OCI-LY1 (cell line): Measurements from ENCODE around the gene NOCT.

Experiments used
- H2AFZ ChIP-seq: fragments of 200-600 bp; sonication (generic), shearing (Covaris generic); 2 replicates; pipeline ENCODE4 v1.6.0; 2014; ENCODE audit warnings: antibody characterized with exemption, mild to moderate bottlenecking, low read length
- H3F3A ChIP-seq: fragments of 200-600 bp; sonication (generic), shearing (Covaris generic); 2 replicates; pipeline ENCODE4 v1.6.0; 2014; ENCODE audit warnings: mild to moderate bottlenecking, antibody characterized with exemption, low read length, moderate library complexity; ENCODE audit not compliant: insufficient read depth
- H3K27ac ChIP-seq: fragments of 200-600 bp; sonication (generic); 2 replicates; pipeline ENCODE4 v1.5.1; 2014; ENCODE audit warnings: low read length, mixed run types, mild to moderate bottlenecking, low read depth; ENCODE audit not compliant: poor library complexity, severe bottlenecking
- H3K27me3 ChIP-seq: fragments of 200-600 bp; sonication (generic); 2 replicates; pipeline ENCODE4 v1.6.0; 2014; ENCODE audit warnings: antibody characterized with exemption, mild to moderate bottlenecking, low read length, moderate library complexity; ENCODE audit not compliant: insufficient read depth
- H3K36me3 ChIP-seq: fragments of 200-600 bp; sonication (generic); 2 replicates; pipeline ENCODE4 v1.6.1; 2014; ENCODE audit warnings: mild to moderate bottlenecking, antibody characterized with exemption, low read length, moderate library complexity, mixed read lengths; ENCODE audit not compliant: insufficient read depth
- H3K4me1 ChIP-seq: fragments of 200-600 bp; sonication (generic); 2 replicates; pipeline ENCODE4 v1.5.1; 2014; ENCODE audit warnings: mild to moderate bottlenecking, low read length, moderate library complexity; ENCODE audit not compliant: insufficient read depth, severe bottlenecking
- H3K4me2 ChIP-seq: fragments of 200-600 bp; sonication (generic), shearing (Covaris generic); 2 replicates; pipeline ENCODE4 v1.6.1; 2014; ENCODE audit warnings: low read length
- H3K4me3 ChIP-seq: fragments of 200-600 bp; sonication (generic); 2 replicates; pipeline ENCODE4 v1.5.1; 2014; ENCODE audit warnings: low read length, low read depth, mild to moderate bottlenecking, mixed read lengths; ENCODE audit not compliant: poor library complexity, severe bottlenecking
- H3K79me2 ChIP-seq: fragments of 200-600 bp; shearing (Covaris generic); 2 replicates; pipeline ENCODE4 v1.6.1; 2016; ENCODE audit warnings: mixed run types, low read length, mixed read lengths; ENCODE audit not compliant: insufficient read depth
- H3K9ac ChIP-seq: fragments of 200-600 bp; sonication (generic), shearing (Covaris generic); 2 replicates; pipeline ENCODE4 v1.6.1; 2014; ENCODE audit warnings: mild to moderate bottlenecking, low read length, mixed read lengths
- H3K9me2 ChIP-seq: fragments of 200-600 bp; sonication (generic), shearing (Covaris generic); 2 replicates; pipeline ENCODE4 v1.6.1; 2014; ENCODE audit warnings: low read depth, mild to moderate bottlenecking, low read length, mixed read lengths
- H3K9me3 ChIP-seq: fragments of 200-600 bp; shearing (Covaris generic); 2 replicates; pipeline ENCODE4 v1.6.1; 2014; ENCODE audit warnings: low read length, mixed read lengths
- H4K20me1 ChIP-seq: fragments of 200-600 bp; sonication (generic), shearing (Covaris generic); 2 replicates; pipeline ENCODE4 v1.6.0; 2016; ENCODE audit warnings: mild to moderate bottlenecking, low read length; ENCODE audit not compliant: insufficient read depth
- EZH2 ChIP-seq: fragments of 200-600 bp; sonication (generic), shearing (Covaris generic); IDR thresholded peaks from 2 replicates; pipeline ENCODE4 v1.8.0; 2017; ENCODE audit warnings: borderline replicate concordance, mixed run types, mild to moderate bottlenecking, antibody characterized with exemption, low read length, moderate library complexity, mixed read lengths
- TF ChIP-seq, protein P1 (sequence below): fragments of 200-600 bp; sonication (generic), shearing (Covaris generic); IDR thresholded peaks from 2 replicates; pipeline ENCODE4 v1.5.1; 2017; ENCODE audit warnings: mild to moderate bottlenecking, antibody characterized with exemption, low read length, moderate library complexity, mixed read lengths

Gene NOCT

DNA sequence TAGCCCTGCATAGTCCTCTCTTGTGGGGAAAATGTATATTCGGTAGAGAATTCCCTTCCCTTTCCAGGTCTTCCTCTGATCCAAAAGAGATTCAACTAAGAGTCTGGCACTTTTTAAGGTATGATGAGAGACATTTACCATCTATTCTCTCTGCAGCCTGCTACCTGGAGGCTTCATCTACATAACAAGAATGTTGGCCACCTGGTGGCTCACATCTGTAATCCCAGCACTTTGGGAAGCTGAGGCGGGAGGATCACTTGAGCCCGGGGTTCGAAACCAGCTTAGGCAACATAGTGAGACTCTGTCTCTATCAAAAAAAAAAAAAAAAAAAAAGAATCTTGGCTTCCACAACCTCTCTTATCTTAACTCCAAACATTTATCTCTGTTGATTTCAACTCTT, 40.4 kb upstream of the NOCT start:
- H3K4me1 ChIP-seq = peaks cover 14% of the 10 kb centered on the region

DNA sequence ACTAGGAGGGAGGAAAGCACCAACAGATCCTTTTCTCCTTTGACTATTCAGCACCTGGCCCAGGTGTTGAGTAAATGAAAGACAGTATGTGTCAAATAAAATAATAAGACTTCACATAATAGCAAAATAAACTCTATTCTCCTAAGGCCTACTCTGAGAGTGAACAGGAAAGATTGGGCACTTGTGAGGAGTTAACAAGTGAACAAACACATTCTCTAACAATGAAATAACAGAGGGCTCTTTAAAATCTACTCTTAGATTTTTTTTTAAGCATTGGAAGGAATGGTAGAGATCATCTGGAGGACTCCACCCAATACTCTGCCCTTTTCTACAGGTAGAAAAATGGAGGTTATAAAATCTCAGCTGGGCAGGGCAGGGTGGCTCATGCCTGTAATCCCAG, 39.1 kb upstream of the NOCT start:
- Histone ChIP-seq H3K27ac (no peak overlapping the region), H3K4me2 (no peak overlapping the region), H3K9ac (no peak overlapping the region), H4K20me1 (no peaks in the 10 kb centered on the region), H2AFZ (no peak overlapping the region), H3K36me3 (no peaks in the 10 kb centered on the region), H3F3A (no peaks in the 10 kb centered on the region), H3K79me2 (no peaks in the 10 kb centered on the region), H3K9me3 (no peaks in the 10 kb centered on the region), H3K4me1 (peaks cover 14% of the 10 kb centered on the region), H3K4me3 (no peak overlapping the region), H3K27me3 (no peaks in the 10 kb centered on the region), H3K9me2 (no peaks in the 10 kb centered on the region)
- TF ChIP-seq, protein P1, sequence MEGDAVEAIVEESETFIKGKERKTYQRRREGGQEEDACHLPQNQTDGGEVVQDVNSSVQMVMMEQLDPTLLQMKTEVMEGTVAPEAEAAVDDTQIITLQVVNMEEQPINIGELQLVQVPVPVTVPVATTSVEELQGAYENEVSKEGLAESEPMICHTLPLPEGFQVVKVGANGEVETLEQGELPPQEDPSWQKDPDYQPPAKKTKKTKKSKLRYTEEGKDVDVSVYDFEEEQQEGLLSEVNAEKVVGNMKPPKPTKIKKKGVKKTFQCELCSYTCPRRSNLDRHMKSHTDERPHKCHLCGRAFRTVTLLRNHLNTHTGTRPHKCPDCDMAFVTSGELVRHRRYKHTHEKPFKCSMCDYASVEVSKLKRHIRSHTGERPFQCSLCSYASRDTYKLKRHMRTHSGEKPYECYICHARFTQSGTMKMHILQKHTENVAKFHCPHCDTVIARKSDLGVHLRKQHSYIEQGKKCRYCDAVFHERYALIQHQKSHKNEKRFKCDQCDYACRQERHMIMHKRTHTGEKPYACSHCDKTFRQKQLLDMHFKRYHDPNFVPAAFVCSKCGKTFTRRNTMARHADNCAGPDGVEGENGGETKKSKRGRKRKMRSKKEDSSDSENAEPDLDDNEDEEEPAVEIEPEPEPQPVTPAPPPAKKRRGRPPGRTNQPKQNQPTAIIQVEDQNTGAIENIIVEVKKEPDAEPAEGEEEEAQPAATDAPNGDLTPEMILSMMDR = no peak
- TF ChIP-seq EZH2 = no peak

More for the DNA sequence above, 40.4 kb upstream of the NOCT start:
- H3K9ac ChIP-seq = no peak overlapping the region
- H3K4me2 ChIP-seq = no peak overlapping the region
- no peaks in the 10 kb centered on the region for H3K9me3 ChIP-seq
- H3K36me3 ChIP-seq = no peaks in the 10 kb centered on the region
- H3K4me3 ChIP-seq = no peak overlapping the region
- H3K27me3 ChIP-seq = no peaks in the 10 kb centered on the region
- H4K20me1 ChIP-seq = no peaks in the 10 kb centered on the region
- H3K9me2 ChIP-seq = no peaks in the 10 kb centered on the region
- TF ChIP-seq, protein P1 = no peak
- TF ChIP-seq EZH2 = no peak
- no peak overlapping the region for H3K27ac ChIP-seq
- no peaks in the 10 kb centered on the region for H3K79me2 ChIP-seq
- no peaks in the 10 kb centered on the region for H3F3A ChIP-seq
- no peak overlapping the region for H2AFZ ChIP-seq

DNA sequence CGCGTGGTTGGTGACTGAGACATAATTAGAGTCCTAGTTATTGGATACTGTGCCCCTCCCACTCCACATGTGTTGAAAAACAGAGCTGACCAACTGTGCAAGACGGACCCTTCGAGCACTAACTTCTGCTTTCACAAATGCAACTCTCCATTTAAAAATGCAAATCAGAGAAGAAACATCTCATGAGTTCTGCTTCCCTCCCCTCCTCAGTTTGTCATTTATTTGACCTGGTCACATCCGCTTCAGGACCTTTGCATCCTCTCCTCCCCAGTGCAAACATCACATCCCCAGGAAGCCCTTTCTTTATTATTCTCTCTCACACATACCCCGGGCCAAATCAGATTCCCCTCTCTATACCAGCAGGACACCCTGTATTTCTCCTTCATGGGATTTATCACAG, 38.1 kb upstream of the NOCT start:
- Histone ChIP-seq H3K36me3 (no peaks in the 10 kb centered on the region), H3K9ac (no peak overlapping the region), H3K9me3 (no peaks in the 10 kb centered on the region), H3K4me2 (peak overlapping the region; percentile 36), H3K79me2 (no peaks in the 10 kb centered on the region), H3K9me2 (no peaks in the 10 kb centered on the region), H2AFZ (no peak overlapping the region), H3K4me1 (peaks cover 14% of the 10 kb centered on the region), H4K20me1 (no peaks in the 10 kb centered on the region), H3K27me3 (no peaks in the 10 kb centered on the region), H3K4me3 (peak overlapping the region; percentile 17), H3F3A (no peaks in the 10 kb centered on the region), H3K27ac (peak overlapping the region; percentile 5)
- TF ChIP-seq EZH2 = no peak
- TF ChIP-seq, protein P1 = no peak
